AG04450 (cell line): ENCODE measurements around the gene KIF15. TPM values are rescaled to one million over a fixed set of nuclear protein-coding genes. Genes with fewer than 3 reads are reported as not detected.

Source experiments
- CTCF ChIA-PET: fragments of 300-600, 350-600 bp; formaldehyde crosslinking; extraction: SDS; loops from one replicate; lab custom pipeline; 2022; ENCODE audit warnings: antibody characterized with exemption, inconsistent platforms; lab: Charles Lee
- POLR2A ChIA-PET: fragments of 350-600 bp; formaldehyde crosslinking; extraction: SDS; loops from one replicate; lab custom pipeline; 2021; ENCODE audit warnings: antibody characterized with exemption, inconsistent platforms; lab: Yijun Ruan, JAX
- DNase-seq: peaks from one replicate; pipeline ENCODE4 v3.0.0-alpha.2; 2011; ENCODE audit warnings: low read depth, low spot score
- H3K27ac ChIP-seq: one replicate; pipeline ENCODE4 v1.5.1; 2012; ENCODE audit warnings: low read depth, low read length, control low read depth
- H3K27me3 ChIP-seq: one replicate; pipeline ENCODE4 v1.6.0; 2012; ENCODE audit warnings: low read length; ENCODE audit not compliant: control insufficient read depth, insufficient read depth
- H3K4me3 ChIP-seq: 2 replicates; pipeline ENCODE4 v1.5.1; 2011; ENCODE audit warnings: mild to moderate bottlenecking, low read depth, low read length, control low read depth
- H3K9me3 ChIP-seq: 2 replicates; pipeline ENCODE4 v1.5.1; 2012; ENCODE audit warnings: low read length; ENCODE audit not compliant: control insufficient read depth, insufficient read depth
- polyA plus RNA-seq: library from polyadenylated mRNA; depleted of rRNA; stranded (reverse); fragments of >200 nt; gene quantifications from 2 replicates; pipeline ENCODE4 v1.2.3, GENCODE V29; 2011
- TF ChIP-seq, protein P1 (sequence below): IDR thresholded peaks from 2 replicates; pipeline ENCODE4 v1.5.1; 2011; ENCODE audit warnings: low read depth, low read length, control low read depth, inconsistent platforms

Gene KIF15
- polyA plus RNA-seq, 1 experiment, result 3.6 TPM

- Histone ChIP-seq H3K9me3 (no peaks in the 10 kb centered on the region), H3K27ac (no peak overlapping the region), H3K4me3 (no peak overlapping the region), H3K27me3 (no peaks in the 10 kb centered on the region)
- POLR2A ChIA-PET, result interaction anchor here (0.6 kb wide), 1 partner anchor 48 kb away, joined by 3 read pairs; no protein-coding TSS in a partner anchor
- DNase-seq, result no peak
- CTCF ChIA-PET, result no interaction called here
- TF ChIP-seq, protein P1, sequence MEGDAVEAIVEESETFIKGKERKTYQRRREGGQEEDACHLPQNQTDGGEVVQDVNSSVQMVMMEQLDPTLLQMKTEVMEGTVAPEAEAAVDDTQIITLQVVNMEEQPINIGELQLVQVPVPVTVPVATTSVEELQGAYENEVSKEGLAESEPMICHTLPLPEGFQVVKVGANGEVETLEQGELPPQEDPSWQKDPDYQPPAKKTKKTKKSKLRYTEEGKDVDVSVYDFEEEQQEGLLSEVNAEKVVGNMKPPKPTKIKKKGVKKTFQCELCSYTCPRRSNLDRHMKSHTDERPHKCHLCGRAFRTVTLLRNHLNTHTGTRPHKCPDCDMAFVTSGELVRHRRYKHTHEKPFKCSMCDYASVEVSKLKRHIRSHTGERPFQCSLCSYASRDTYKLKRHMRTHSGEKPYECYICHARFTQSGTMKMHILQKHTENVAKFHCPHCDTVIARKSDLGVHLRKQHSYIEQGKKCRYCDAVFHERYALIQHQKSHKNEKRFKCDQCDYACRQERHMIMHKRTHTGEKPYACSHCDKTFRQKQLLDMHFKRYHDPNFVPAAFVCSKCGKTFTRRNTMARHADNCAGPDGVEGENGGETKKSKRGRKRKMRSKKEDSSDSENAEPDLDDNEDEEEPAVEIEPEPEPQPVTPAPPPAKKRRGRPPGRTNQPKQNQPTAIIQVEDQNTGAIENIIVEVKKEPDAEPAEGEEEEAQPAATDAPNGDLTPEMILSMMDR, result no peak
Measured at GRCh38 chr3:44867421-44868111, 106.0 kb downstream of the KIF15 start.

GRCh38 chr3:44870375-44871061 lies 108.9 kb downstream of the KIF15 start:
- peaks cover 2% of the 10 kb centered on the region for H3K27me3 ChIP-seq
- CTCF ChIA-PET, result no interaction called here
- POLR2A ChIA-PET, result no interaction called here
- no peak for DNase-seq
- no peak overlapping the region for H3K4me3 ChIP-seq
- TF ChIP-seq, protein P1, result no peak
- H3K27ac ChIP-seq, result no peak overlapping the region
- H3K9me3 ChIP-seq, result no peaks in the 10 kb centered on the region

- no peak within 1 kb of the TSS for H3K27ac ChIP-seq
Measured at GRCh38 chr3:44874308-44874707, 112.7 kb downstream of the KIF15 start, which contains the start of gene TGM4. Gene TGM4 (plus strand): TSS chr3:44874608. CDS start chr3:44874679, 71 bp downstream.

DNA sequence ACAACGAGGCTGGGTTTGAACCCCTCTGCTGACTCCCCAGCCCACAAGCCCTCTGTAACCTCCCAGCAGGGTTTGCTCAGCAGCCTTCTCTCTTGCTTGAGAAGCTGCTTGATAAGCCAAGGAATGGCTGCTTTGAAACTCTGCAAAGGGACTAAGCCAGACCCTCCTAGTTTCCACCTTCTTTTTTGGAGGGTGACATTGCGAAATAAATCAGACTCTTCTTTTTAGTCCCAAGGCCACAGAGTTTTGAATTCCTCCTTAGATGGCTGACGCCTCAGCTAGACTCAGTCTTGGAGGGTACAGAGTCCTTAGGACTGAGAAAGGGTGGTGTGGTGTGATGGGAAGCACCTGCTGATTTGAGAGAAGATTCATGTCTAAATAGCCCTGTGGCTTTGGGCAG lies 114.0 kb downstream of the KIF15 start:
- peaks cover 2% of the 10 kb centered on the region for H3K27me3 ChIP-seq
- no peak overlapping the region for H3K4me3 ChIP-seq
- H3K9me3 ChIP-seq, result no peaks in the 10 kb centered on the region
- ChIA-PET POLR2A (no interaction called here), CTCF (no interaction called here)
- TF ChIP-seq, protein P1, result no peak
- no peak overlapping the region for H3K27ac ChIP-seq
- no peak for DNase-seq

More at GRCh38 chr3:44874308-44874707, 112.7 kb downstream of the KIF15 start, which contains the start of gene TGM4:
- H3K9me3 ChIP-seq, result no peaks in the 10 kb centered on the region
- no peak for DNase-seq
- TF ChIP-seq, protein P1, result no peak
- H3K4me3 ChIP-seq, result no peak within 1 kb of the TSS
- POLR2A ChIA-PET, result no interaction called here
- CTCF ChIA-PET, result no interaction called here
- H3K27me3 ChIP-seq, result peaks cover 2% of the 10 kb centered on the region

- CTCF ChIA-PET, result no interaction called here
- no peak for DNase-seq
- POLR2A ChIA-PET, result no interaction called here
Measured at GRCh38 chr3:44877333-44877732, 115.7 kb downstream of the KIF15 start.

More at GRCh38 chr3:44877333-44877732, 115.7 kb downstream of the KIF15 start:
- TF ChIP-seq, protein P1, result no peak
- Histone ChIP-seq H3K27ac (no peak overlapping the region), H3K4me3 (no peak overlapping the region), H3K27me3 (peaks cover 2% of the 10 kb centered on the region), H3K9me3 (no peaks in the 10 kb centered on the region)
